Activated CD4-positive, CD25-positive, alpha-beta regulatory T cell treated with anti-CD3 and anti-CD28 coated beads, Interleukin-2, amount 50 U/mL, for 16 hours (primary cell): Measurements from ENCODE around the gene SFT2D3.

Experiments used
- DNase-seq: peaks from one replicate; pipeline ENCODE4 v3.0.0-alpha.2; 2020; ENCODE audit warnings: low read depth, low spot score

The SFT2D3 gene

DNA sequence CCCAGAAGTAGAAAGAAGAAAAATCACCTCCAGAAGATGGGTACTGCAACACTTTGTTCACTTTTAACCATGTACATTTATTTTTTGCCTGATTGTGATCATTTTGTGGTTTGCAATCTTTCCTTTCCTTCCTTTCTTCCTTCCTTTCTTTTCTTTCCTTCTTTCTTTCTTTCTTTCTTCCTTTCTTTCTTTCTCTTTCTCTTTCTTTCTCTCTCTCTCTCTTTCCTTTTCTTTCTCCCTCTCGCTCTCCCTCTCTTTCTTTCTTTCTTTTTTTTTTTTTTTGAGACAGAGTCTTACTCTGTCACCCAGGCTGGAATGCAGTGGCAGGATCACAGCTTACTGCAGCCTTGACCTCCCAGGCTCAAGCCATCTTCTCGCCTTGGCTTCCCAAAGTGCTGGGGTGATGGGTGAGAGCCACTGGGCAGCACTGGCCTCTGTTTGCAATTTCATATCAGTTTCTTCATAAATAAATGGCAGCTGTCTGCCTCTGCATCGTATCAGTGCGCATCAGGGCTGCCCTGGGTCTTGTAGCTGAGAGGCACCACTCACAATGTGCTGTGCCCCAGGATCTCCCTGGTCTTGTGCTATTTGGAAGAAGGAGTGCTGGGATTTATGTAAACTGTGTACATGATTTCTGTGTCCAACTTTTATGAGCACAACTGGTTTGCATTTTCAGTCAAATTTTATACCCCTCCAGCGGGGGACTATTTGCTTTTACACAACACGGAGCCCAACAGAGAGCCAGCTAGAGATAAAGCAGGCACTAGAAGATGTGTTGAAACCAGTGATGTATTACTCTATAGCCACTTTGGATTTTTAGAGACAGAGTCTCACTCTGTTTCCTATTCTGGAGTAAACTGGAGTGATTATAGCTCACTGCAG is 19.1 kb upstream of the SFT2D3 start:
- no peak for DNase-seq

DNA sequence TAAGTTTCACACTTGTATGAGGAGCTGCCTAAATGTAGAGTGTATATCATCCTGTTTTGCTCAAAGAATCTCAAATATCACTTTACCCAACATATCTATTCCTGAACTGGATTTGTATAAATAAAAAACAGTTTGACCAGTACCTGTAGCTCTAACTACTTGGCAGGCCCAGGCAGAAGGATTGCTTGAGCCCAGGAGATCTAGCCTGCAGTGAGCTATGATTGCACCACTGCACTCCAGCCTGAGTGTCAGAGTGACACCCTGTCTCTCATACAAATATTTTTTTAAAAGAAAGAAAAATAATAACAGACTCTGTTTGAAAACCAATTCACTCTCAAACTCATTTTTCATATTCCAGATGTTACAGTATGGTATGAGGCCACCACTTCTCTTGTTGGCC is 18.2 kb upstream of the SFT2D3 start:
- DNase-seq = no peak

DNA sequence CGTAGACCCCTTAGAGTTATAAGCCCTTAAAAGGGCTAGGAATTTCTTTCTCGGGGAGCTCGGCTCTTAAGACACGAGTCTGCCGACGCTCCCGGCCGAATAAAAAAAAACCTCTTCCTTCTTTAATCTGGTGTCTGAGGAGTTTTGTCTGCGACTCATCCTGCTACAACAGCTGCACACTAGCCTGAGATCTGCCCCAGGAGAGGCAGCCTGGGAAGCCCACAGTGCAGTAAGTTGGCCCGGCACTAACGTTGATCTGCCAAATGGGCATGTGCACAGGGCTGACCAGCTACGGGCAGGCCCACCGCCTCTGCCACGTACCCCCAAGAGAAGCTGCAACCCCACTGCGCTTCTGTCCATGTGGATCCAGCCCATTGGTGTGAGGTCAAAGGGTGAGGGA is 17.5 kb upstream of the SFT2D3 start:
- no peak for DNase-seq

DNA sequence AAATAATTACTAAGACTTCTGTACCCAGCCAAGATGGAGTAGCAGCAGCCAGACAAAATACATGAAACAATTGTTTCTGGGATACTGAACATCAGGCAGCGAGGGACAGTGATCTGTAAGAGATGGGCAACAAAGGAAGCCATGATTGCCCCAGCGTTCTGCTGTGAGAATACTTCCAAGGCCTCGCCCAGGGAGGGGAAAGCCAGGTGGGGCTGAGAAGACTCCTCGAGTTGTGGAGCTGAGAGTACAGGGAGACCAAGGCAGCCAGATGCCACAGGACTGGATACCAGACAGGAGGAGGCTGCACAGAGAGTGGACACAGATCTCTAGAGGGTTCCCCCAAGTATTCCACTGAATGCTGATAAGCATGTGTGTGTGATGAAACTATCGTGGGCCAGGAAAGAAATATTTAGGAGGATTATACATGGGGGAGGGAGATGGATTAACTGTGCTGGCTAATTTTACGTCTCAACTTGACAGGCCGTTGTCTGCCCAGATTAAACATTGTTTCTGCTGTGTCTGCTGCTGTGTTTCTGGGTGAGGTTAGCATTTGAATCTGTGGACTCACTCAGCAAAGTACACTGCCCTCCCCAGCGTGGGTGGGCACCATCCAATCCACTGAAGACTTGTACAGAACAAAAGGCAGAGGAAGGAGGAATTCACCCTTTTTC is 15.8 kb upstream of the SFT2D3 start:
- no peak for DNase-seq

DNA sequence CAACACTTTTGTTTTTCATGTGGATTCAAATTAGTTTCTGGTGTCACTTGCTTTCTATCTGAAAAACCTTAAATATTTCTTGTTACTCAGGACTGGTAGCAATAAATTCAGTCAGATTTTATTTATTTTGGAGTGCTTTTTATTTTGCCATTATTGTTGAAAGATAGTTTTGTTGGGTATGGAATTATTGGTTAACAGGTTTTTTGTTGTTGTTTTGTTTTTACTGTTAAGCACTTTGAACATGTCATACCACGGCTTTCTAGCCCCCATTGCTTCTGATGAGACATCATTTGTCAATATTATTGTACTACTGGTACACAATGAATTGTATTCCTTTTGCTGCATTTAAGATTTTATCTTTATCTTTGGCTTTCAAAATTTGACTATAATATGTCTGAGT is 12.9 kb upstream of the SFT2D3 start:
- DNase-seq = no peak

DNA sequence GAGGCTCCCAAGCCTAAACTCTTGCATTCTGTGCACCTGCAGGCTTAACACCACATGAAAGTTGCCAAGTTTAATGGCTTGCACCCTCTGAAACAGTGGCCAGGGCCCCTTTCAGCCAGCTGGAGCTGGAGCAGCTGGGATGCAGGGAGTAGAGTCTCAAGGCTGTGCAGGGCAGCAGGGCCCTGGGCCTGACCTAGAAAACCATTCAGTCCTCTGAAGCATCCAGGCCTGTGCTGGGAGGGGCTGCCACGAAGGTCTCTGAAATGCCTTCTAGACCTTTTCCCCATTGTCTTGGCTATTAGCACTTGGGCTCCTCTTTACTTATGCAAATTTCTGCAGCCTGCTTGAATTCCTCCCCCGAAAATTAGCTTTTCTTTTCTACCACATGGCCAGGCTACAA is 10.6 kb upstream of the SFT2D3 start:
- no peak for DNase-seq

DNA sequence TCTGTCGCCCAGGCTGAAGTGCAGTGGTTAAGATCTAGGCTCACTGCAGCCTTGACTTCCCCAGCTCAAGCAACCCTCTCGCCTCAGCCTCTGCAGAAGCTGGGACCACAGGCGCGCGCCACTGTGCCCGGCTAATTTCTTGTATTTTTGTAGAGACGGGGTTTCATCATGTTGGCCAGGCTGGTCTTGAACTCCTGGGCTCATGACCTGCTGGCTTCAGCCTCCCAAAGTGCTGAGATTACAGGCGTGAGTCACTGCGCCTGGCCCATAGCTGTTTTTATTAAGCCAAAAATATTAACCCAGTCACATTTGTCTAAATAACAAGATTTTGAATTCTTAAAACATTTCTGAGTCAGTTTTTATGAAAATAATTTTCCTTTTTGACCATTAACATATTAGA is 6.3 kb upstream of the SFT2D3 start:
- DNase-seq = no peak

DNA sequence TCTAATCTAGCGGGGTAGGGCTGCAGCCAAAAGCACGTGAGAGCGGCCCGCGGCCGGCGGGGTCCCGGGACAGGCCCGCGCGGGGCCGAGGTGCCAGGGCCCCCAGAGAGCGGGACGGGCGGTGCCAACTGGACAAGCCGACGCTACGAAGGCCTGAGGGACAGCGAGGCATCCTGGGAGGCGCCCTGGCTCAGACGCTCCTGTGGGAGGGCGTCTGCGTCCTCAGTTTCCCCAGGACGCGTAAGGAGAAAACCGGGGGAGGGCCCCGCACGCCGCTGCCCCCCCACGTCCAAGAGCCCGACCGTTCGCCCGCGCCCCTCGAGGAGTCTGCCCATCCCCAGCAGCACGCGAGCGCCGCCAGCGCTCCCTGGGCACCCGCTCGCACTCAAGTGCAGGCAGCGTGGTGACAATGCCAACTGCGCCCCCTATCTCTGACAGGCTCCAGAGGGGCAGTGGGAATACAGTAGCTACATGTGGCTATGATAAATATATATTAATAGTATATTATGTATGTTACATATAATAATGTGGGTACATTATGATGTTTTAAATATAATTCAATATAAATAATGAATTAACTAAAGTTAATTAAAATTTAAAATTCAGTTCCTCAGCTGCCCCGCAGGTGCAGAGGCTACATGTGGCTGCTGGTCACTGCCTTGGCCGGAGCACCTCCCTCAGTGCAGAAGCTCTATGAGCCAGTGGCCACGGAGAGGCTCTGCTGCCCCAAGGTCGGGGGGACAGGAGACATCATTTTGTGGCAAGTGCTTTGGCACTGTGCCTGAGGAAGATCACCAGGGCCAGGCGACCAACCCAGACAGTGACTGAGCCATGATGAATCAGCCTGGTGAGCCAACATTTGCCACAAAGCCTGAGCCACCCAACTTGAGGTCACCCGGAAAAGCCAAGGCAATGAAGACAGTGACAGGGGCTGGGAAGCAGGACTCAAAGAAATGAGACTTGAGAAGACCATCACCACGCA is 5.5 kb upstream of the SFT2D3 start:
- DNase-seq = peak; percentile 23

DNA sequence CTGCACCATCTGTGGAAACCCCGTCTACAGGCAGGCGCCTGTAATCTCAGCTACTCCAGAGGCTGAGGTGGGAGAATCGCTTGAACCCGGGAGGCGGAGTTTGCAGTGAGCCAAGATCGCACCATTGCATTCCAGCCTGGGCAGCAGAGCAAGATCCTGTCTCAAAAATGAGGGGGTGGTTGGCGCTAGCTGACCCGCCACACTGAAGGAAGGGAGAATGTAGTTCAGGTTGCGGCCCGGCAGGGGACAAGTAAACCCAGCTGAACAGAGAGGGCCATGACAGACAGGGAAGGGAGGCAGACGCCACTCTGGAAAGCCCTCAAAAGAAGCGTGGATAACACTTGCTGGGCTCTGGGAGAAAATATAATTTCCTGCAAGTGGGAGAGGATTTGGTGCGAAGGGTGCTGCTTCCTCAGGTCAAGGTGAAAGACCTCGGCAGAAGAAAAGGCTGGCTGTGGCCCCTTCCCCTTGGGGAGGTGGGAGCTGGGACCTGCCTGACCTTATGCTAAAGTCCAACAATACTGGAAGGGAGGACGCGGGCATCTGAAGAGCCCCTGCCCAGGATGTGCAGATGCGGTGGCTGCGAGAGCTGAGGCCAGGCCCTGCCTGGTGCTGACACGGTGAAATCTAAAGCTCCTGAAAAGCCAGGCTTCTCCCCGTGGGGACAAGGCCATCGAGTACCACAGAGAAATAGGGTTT is 3.7 kb upstream of the SFT2D3 start:
- DNase-seq = no peak

DNA sequence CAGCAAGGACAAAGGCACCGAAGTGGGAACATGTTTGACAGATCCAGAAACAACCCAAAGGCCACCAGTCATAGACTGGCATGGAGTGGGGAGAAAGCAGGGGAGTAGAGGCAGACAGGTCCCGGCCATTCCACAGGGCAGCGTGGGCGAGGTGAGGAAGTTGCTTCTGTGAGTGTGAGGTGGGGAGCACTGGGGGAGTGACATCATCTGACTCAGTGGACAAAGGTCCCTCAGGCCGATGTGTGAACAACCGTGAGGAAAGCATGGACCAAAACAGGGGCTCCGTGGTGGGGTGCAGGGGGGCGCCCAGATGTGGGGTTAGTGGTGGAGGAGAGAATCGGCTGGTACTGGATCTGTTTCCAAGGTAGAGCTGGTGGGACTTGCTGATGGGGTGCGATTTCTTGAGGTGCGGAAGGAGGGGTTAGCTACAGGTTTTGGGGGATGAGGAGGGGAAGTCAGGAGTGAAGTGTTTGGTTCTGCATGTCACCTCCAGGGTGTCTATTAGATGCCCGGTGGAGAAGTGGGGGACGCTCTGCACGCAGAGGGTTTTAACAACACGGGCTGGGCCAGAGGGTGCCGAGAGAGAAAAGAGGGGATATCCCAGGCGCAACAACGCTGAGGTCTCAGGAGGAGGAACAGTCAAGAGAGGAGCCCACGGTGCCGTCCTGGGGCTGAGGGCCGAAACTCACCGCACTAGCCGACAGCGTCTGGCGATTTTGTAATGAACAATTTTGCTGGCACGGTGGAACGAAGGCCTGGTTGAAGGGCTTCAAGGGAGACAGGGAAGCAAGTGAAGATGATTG is 2.5 kb upstream of the SFT2D3 start:
- DNase-seq = no peak

DNA sequence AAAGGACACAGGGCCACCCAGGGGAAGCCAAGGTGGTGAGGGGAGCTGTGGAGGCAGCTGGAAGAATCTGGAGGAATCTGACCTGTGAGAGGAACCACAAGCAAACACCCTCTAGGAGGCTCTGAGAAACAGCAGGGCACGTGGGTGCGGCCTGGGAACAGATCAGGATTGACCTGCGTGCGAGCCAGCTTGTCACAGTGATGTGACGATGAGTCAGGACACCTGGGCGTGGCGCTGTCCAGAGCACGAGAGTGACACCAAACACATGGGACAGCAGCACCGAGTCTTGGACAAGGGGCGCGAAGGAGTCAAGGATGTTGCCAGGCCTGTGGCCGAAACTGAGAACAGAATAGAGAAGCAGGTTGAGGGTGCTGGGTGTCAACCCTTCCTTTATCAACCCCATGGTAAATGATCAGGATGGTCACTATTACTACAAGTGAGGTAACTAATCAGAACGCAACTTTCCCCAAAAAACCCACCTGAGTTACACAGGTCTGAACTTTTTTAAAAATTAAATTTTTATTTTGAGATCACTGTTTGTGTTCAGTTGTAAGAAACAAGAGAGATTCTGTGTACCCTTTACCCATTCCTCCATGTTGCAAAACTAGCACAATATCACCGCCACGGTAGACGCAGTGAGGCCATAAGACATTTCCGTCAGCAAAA is 637 bp upstream of the SFT2D3 start:
- no peak for DNase-seq

DNA sequence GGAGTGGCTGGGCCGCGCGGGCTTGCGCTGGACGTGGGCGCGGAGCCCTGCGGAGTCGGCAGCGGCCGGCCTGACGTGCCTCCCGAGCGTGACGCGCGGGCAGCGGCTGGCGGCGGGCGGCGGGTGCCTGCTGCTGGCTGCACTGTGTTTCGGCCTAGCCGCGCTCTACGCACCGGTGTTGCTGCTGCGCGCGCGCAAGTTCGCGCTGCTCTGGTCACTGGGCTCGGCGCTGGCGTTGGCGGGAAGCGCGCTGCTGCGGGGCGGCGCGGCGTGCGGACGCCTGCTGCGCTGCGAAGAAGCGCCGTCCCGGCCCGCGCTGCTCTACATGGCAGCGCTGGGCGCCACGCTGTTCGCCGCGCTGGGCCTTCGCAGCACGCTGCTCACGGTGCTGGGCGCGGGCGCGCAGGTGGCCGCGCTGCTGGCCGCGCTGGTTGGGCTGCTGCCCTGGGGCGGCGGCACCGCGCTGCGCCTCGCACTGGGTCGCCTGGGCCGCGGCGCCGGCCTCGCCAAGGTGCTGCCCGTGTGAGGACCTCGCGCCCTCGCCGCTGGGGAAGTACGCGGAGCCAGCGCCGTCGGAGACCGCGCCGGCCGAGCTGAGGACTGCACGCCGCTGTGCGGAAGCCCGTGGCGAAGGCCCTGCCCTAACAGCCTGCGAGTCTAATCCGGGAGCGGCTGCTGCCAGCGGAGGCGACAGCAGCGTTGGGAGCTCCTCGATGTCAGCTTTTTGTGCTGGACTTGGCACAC is 526 bp downstream of the SFT2D3 start:
- peak; percentile 61 for DNase-seq

DNA sequence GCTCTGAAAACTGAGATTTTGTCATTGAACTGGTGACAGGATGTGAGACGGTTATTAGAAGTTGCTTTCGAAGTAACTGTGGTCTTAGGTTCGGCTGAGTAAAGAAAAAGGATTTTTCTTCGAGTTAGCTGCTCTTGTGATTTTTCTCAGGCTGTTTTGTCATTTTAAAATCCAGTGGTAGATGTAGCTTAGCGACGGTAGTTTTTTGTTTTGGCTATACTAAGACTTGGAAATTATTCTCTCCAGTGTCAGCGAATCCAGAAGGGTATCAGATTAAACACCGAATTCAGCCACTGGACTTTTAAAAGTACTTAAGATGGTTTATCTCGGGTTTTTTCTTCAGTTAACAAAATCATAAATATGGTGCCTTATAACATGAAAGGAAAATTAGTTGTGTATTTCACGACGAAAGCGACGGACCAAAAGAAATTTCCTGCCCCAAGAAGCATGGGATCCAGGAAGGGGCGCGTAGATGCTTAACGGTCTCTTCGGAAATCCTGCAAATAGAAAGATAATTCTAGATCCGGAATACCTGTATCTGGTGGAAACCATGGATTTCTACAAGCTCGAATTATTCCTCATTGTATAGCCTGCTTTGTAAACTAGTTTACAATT is 1.2 kb downstream of the SFT2D3 start:
- DNase-seq = no peak

DNA sequence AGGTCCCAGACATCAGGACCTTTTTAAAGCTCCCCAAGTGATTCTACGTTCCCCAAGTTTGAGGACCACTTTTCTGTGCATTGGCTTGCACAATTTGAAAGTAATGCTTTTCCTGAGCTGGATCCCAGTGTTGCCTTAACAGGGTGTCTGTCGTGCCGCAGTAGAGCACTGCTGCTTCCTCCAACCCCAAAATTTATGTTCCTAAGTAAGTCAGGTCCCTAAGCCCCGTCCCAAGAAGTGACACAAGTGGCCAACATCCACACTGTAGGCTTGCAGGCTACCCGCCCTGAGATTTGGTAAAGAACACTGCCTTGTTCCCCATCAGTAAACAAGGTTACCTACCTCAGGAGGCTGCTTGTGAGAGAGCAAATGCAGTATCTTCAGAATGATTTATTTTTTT is 2.0 kb downstream of the SFT2D3 start:
- DNase-seq = no peak

DNA sequence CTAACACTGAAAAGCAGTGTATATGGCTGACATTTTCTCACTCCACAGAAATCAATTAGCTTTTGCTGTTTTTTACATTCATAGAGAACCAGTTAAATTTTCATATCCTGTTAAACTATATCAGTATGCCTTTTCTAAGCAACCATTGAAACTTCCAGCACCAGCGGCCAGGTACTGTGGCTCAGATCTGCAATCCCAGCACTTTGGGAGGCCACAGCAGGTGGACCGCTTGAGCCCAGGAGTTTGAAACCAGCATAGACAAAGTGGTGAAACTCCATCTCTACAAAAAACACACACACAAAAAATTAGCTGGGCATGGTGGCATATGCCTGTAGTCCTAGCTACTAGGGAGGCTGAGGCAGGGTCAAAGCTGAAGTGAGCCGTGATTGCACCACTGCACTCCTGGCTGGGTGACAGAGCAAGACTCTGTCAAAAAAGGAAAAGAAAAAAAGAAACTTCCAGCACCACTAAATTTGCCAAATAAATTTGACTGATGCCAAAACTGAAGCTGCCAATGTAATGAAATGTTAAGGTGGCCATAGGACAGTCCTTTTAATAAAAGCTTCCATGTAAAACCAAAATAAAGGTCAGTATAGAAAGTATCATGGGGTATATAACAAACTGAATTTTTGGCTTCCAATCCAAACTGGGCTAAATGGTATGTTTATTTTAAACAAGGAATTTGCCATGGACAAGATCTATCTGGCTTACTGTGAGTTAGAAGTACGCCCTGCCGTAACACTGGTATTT is 3.5 kb downstream of the SFT2D3 start:
- no peak for DNase-seq

DNA sequence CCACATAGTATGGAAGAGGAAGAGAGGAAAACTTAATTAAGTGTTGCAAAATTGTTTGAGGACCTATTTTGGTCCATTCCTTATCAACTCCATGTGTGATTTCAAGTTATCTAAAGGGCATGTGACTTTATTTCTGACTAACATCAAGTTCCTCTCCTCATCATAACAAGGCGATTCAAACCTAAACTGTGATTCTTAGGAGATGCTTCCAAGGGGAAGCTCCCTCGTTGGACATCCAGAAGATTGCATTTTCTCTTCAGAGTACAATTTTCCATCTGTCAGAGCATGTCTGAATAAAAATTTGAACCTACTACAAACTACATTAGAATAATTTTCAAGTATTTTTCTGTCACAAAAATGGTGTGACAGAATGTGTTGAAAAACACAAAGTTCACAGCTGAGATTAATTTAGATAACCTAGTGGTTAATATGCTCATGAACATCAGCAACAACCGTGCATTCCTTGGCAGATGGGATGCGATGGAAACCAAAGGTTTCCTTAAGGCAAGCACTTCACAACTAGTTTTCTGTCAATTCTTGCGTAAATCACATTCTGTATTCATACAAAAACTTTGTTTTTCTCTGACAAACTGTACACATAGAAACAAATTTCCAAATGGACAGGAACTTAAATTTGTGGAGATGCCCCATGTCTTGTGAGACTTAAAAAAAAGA is 4.2 kb downstream of the SFT2D3 start:
- no peak for DNase-seq

DNA sequence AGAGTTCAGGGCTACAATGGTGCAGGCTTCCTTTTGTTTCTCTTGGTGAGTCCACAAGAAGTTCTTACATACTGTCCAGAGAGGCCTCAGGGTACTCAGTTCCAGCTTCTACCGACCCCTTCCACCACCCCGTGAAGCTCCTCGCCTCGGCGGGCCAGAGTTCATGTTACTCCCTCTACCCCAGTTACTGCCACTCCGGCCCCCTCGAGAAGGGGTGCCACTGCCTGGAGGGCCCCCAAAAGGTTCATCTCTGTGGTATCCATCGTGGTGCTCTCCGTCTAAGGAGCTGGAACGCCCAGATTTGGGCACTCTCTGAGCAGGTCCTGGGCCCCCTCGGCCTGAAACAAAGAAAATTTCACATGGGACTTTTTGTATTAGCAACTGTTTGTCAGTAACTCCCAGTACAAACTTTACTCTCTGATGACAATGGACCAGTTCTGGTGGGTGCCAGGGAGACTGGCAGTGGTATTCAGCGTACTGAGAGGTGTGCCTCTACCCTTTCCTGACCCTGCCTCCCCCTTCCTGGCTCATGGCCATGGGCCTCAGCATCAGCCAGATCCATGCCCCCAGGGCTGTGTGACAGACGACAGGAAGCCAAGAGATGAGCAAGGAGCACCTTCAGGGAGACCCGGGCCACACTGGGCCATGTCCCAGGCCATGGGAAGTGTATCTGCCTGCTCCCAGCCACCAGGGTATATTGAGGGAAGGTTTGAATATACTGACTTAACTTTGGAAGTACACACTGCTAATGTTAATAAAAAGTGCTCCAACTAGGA is 5.1 kb downstream of the SFT2D3 start:
- DNase-seq = no peak
